ENCODE measurements around the gene SOBP.

SOBP gene

DNA sequence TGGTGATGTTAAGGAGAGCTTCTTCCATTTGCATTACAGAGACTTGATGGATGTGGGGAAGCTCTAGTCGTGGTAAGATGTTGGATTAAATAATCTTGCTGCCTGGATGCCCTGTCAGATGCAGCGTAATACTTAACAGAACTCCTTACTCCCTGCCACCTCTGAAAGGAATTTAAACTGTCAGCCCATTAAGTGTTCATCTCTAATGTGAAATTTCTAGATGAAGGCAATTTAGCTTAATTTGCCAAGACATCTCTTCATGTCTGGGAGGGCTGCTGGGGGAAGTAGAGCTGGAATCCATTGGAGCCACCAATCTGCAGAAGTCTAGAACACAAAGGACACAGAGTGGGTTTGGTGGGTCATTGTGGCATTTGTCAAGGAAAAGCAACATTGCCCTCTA lies 64.4 kb downstream of the SOBP start:
- no peak for DNase-seq (ENCODE audit: low spot score)

GRCh38 chr6:107554918-107555317 lies 65.0 kb downstream of the SOBP start:
- no peak for DNase-seq (ENCODE audit: low spot score)

DNA sequence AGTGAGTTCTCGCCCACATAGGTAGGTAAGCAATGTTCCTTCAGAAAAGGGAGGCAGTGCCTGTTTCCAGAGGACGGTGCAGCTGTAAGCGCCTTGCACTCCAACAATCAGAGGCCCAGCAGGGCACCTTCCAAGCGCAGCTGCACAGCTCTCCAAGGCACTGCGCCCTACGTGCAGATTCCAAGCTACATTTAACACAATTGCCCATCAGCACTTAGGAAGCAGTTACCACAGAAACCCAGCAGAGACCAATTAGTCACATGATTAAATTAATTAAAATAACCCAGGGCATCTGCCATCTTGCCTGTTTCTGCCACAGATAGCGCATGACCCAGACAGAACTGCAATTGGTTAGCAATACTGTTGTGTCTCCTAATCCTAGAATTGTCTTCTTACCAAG lies 65.5 kb downstream of the SOBP start:
- DNase-seq (ENCODE audit: low spot score): no peak

DNA sequence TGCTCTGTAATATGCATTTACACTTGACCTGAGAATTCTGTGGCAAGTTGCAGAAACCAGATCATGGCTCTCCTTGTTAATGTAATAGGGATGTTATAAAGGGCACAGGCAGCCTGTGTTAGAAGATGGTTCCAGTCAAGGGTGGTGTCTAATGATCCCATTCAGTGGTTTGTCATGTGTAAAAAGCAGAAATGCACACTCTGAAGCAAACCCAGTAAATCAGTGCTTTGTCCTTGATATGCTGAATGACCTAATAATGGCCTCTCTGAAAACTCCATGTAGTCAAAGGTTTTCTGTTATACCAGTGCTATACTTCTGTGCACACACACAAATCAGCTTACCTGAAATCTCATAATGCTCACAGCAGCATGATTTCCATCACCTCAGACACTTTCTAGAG lies 66.2 kb downstream of the SOBP start:
- DNase-seq (ENCODE audit: low spot score): no peak

GRCh38 chr6:107557698-107558097 lies 67.8 kb downstream of the SOBP start:
- DNase-seq (ENCODE audit: low spot score): no peak

GRCh38 chr6:107560657-107561056 lies 70.7 kb downstream of the SOBP start:
- DNase-seq (ENCODE audit: low spot score): no peak

- DNase-seq (ENCODE audit: low spot score): no peak
These were observed 71.4 kb downstream of the SOBP start for GRCh38 chr6:107561306-107561705.

DNA sequence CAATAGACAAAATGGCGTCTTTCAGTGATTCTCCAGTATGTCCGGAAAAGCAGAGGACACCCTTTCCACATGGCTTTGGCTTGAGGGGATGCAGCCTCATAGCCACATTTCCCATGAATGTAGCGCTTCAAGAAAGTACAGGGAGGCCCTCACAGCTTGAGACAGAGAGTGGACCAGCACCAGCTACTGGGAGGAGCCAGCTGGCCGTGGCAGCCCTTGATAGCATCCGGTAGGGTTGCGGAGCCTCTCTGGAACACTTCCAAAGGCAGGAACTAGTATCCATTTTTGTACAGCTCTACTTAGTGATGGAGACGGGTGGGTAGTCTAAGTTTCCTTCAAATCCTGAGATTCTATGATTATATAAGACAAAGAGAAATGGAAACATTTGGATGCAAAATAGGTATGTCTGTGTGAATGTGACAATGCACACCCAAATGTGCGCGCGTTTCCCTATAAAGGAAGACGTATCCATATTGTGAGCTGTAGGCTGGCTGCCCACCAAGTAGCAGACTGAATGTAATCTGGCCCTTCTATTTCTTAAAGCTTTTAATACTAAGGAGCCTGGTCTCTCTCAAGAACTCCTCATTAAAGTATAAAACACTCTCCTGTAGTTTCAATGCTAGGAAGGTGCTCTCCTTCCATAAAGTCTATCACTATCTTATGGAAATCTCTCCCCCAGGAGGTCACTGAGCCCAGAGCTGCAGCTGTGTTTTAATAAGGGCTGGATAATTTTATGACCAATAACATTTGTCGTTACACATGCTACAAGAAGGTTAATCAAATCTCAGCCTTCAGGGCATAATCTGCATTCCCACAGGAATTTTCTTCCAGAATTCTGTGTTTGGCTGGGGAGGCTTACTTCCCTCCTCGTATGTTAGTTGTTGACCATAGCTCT lies 74.0 kb downstream of the SOBP start:
- DNase-seq (ENCODE audit: low spot score): no peak

- no peak for DNase-seq (ENCODE audit: low spot score)
These were observed 74.7 kb downstream of the SOBP start for GRCh38 chr6:107564589-107564951.

GRCh38 chr6:107565165-107565723 lies 75.3 kb downstream of the SOBP start:
- DNase-seq (ENCODE audit: low spot score): no peak

DNA sequence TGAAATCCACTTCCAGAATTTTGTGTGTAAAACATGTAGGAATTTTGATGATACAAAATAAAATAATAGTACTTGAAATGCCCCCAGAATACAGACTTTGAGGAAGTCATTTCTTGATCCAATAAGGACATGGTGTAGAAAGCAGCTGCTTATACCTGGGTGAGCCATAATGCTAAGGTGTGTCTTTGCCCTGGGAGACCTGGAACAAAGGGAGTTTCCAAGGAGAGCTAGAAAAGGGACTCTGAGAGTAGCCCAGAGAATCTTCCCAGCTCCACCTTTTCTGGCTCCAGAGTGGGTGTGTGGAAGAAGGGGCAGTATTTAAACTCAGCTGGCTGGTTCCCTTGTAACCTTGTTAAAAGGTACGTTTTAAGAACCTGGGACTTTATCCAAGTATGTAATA lies 77.7 kb downstream of the SOBP start:
- no peak for DNase-seq (ENCODE audit: low spot score)

- DNase-seq (ENCODE audit: low spot score): no peak
These were observed 79.6 kb downstream of the SOBP start for GRCh38 chr6:107569473-107569872.

DNA sequence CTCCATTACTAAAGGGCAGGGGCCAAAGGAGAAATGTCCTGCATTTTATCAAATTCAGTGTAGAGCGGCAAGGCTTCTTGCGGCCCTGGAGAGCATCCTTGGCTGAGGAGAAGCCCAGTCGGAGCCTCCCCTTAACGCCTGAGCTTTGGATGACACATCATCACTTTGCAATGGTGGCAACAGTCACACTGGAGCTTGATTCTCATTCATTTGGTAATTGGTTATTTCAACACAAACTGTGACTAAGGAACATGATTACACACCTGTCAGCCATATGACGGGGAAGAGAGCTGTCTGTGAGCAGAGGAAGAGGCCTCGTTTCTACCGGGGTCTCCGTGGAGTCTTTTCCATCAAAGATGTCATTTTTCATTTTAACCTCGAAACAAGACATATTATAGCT lies 81.4 kb downstream of the SOBP start:
- DNase-seq (ENCODE audit: low spot score): no peak

- DNase-seq (ENCODE audit: low spot score): no peak
These were observed 83.0 kb downstream of the SOBP start for GRCh38 chr6:107572886-107573285.

GRCh38 chr6:107574856-107575255 lies 84.9 kb downstream of the SOBP start:
- no peak for DNase-seq (ENCODE audit: low spot score)

GRCh38 chr6:107576852-107577251 lies 86.9 kb downstream of the SOBP start:
- no peak for DNase-seq (ENCODE audit: low spot score)

- no peak for DNase-seq (ENCODE audit: low spot score)
These were observed 88.9 kb downstream of the SOBP start for GRCh38 chr6:107578642-107579341.

- no peak for DNase-seq (ENCODE audit: low spot score)
These were observed 89.6 kb downstream of the SOBP start for GRCh38 chr6:107579456-107580056.

DNA sequence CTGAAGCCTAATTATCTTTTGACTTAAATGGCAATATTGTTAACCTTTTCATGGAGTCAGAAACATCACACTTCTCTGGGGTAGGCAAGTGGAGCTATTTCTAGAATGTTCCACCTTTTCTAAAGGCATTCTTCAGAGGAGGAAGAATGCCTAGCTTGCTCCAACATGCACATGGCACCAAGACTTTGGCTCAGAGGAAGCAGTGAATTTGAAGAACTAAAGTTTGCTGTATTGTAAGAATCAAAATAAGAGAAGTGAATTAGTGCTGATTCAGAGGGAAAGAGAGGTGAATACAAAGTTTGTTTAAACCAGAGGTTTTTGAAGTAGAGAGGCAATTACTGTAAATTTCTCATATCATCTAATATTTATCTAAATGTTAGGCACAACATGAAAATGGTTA lies 92.2 kb downstream of the SOBP start:
- no peak for DNase-seq (ENCODE audit: low spot score)

DNA sequence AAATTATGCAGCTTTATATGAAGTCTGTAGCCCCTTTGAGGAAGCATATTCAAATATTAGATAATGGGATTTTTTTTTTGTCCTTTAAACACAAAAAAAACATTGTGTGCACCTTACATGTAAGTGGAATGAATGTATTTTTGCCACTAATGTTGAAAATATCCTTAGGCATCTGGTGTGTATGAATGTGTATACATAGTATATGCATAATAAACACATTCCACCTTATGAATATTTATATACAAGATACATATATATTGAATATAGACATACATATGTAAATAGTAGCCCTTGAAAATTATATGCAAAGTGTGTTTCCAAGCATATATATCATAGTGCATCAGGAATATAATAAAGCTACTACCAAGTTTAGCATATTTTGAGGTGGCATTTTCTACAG lies 94.8 kb downstream of the SOBP start:
- no peak for DNase-seq (ENCODE audit: low spot score)

DNA sequence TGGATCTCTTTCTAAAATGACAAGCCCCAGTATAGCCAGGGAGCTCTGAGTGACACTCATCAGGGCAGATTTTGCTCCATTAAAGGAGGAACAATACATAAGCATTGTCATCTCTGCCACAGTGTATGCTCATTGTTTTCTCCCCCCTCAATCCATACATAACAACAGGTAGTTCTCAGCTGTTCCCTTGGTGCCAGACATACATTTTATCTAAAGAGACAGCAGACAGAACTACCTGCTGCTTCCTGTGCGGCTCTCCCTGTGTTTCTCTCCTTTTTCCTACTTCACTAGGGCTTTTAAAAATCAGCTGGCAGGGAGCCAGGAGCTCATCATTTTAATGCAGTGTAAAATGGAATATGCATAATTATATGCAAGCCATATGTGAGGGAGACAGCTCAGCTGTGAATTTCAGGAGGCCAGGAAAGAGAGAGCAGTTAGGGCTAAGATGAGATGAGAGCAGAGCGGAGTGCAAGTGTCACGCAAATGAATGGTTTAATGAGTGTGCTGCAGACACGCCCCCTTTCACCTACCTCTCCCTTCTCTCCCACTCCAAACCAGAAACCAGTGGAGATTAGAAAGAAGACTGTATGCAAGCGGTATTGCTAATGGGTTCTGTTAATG lies 96.0 kb downstream of the SOBP start:
- no peak for DNase-seq (ENCODE audit: low spot score)

DNA sequence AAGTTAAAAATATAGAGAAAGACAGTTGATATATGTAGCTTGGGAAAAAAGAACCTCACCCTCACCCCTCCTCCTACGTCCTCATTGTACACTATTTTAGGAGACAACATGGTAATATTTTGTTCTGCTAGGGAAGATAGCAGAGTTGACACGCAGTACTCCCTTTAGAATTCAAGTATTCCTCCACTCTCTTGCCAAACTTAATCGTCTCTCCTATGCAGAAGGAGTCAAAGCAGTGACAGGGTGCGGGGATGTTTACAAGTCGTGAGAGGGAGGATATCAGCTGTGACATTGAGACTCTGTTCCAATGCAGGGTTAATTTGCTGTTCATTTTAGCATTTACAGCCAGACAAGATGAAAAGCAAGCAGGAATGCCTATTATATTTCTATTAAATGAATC lies 97.5 kb downstream of the SOBP start:
- no peak for DNase-seq (ENCODE audit: low spot score)

All from hematopoietic multipotent progenitor cell treated with erythropoietin and hydrocortisone succinate and interleukin-3 and kit ligand, for 15 days (in vitro differentiated cells).